NCI-H774 (cell line): ENCODE data around the gene MACROH2A2.
"Not testable (repeated sequence)": the region's sequence is repeated elsewhere in the genome, so short reads cannot be mapped to it uniquely, and the experiment has no call there.

Experiments used
- DNase-seq: peaks from one replicate; lab custom pipeline; 2025; lab: John Stamatoyannopoulos, UW

MACROH2A2 gene

GRCh38 chr10:70067586-70067985 is 14.9 kb downstream of the MACROH2A2 start:
- no peak for DNase-seq

- DNase-seq, result no peak
These were observed 16.3 kb downstream of the MACROH2A2 start for GRCh38 chr10:70068925-70069324.

GRCh38 chr10:70069346-70069745 is 16.7 kb downstream of the MACROH2A2 start:
- no peak for DNase-seq

GRCh38 chr10:70070834-70071233 is 18.2 kb downstream of the MACROH2A2 start:
- no peak for DNase-seq

GRCh38 chr10:70074165-70074564 is 21.5 kb downstream of the MACROH2A2 start:
- no peak for DNase-seq

GRCh38 chr10:70074971-70075370 is 22.3 kb downstream of the MACROH2A2 start:
- DNase-seq, result no peak

GRCh38 chr10:70078329-70078728 is 25.7 kb downstream of the MACROH2A2 start:
- no peak for DNase-seq

- DNase-seq, result no peak
These were observed 26.3 kb downstream of the MACROH2A2 start for GRCh38 chr10:70078937-70079336.

- not testable (repeated sequence) for DNase-seq
These were observed 28.1 kb downstream of the MACROH2A2 start for GRCh38 chr10:70080789-70081188.

GRCh38 chr10:70084189-70084588 is 31.5 kb downstream of the MACROH2A2 start:
- no peak for DNase-seq

GRCh38 chr10:70085975-70086613 is 33.4 kb downstream of the MACROH2A2 start:
- no peak for DNase-seq

- no peak for DNase-seq
These were observed 35.1 kb downstream of the MACROH2A2 start for GRCh38 chr10:70087616-70088307.

GRCh38 chr10:70088308-70088698 is 35.7 kb downstream of the MACROH2A2 start:
- no peak for DNase-seq

GRCh38 chr10:70090013-70090412 is 37.4 kb downstream of the MACROH2A2 start:
- no peak for DNase-seq

- DNase-seq, result no peak
These were observed 38.3 kb downstream of the MACROH2A2 start for GRCh38 chr10:70090951-70091350.

- DNase-seq, result no peak
These were observed 39.7 kb downstream of the MACROH2A2 start for GRCh38 chr10:70092389-70092718.

- DNase-seq, result no peak
These were observed 40.8 kb downstream of the MACROH2A2 start for GRCh38 chr10:70093335-70093944.

GRCh38 chr10:70094250-70094649 is 41.6 kb downstream of the MACROH2A2 start:
- DNase-seq, result no peak

GRCh38 chr10:70096016-70096704 is 43.5 kb downstream of the MACROH2A2 start:
- DNase-seq, result no peak

GRCh38 chr10:70096705-70097420 is 44.2 kb downstream of the MACROH2A2 start:
- no peak for DNase-seq

- no peak for DNase-seq
These were observed 44.8 kb downstream of the MACROH2A2 start for GRCh38 chr10:70097459-70097858.

GRCh38 chr10:70098271-70098670 is 45.6 kb downstream of the MACROH2A2 start:
- no peak for DNase-seq
